Right cardiac atrium (tissue), 5 donors: ENCODE results near the gene JUNB. TPM values are rescaled to one million over a fixed set of nuclear protein-coding genes. Genes with fewer than 3 reads are reported as not detected.
"Not testable (repeated sequence)": the region's sequence is repeated elsewhere in the genome, so short reads cannot be mapped to it uniquely, and the experiment has no call there.

ENCODE experiments used
- ATAC-seq, 2 donors: fragments of 200-7000 bp; cut with Tn5 transposase; one replicate each; pipeline versions ENCODE4 v1.8.0 to v1.9.1; 2020; ENCODE audit warnings: moderate library complexity in 2 of 2, mild to moderate bottlenecking in 1 of 2
- DNase-seq, 3 donors: peaks; one replicate each; pipeline ENCODE4 v3.0.0-alpha.2; 2020
- H3K27ac ChIP-seq: one replicate; pipeline ENCODE4 v1.5.1; 2013; ENCODE audit warnings: mild to moderate bottlenecking, low read length, control low read depth, moderate library complexity
- H3K27me3 ChIP-seq: one replicate; pipeline ENCODE4 v1.6.1; 2013; ENCODE audit not compliant: control insufficient read depth, insufficient read depth
- H3K4me1 ChIP-seq: one replicate; pipeline ENCODE4 v1.6.1; 2013; ENCODE audit warnings: low read length; ENCODE audit not compliant: control insufficient read depth, insufficient read depth
- H3K4me3 ChIP-seq: one replicate; pipeline ENCODE4 v1.5.1; 2013; ENCODE audit warnings: low read length, control low read depth
- H3K9me3 ChIP-seq: one replicate; pipeline ENCODE4 v1.6.1; 2013; ENCODE audit warnings: low read length; ENCODE audit not compliant: control insufficient read depth
- WGBS: extraction: QIAGEN DNeasy Blood & Tissue Kit; methylation state at CpG from one replicate; pipeline ENCODE4 v1.1.7; 2013; 5-methylcytosine and 5-hydroxymethylcytosine counted together
- intact Hi-C, 4 donors: fragments of 100-400 bp; cut with DNase I; formaldehyde crosslinking; loops; one replicate each; pipeline versions ENCODE4 v1.11.0 to v1.14.0; 2022 to 2023
- polyA plus RNA-seq: library from polyadenylated mRNA; stranded (reverse); fragments of 200-250 nt; gene quantifications from one replicate; pipeline ENCODE4 v1.2.3, GENCODE V29; 2013
- total RNA-seq, 4 donors: library from RNA; stranded (reverse); fragmentation: NEBNext Ultra II Directional; extraction: Animal tissue kit (Norgen Biotek cat#: 25700); gene quantifications; one replicate each; pipeline ENCODE4 v1.2.1, GENCODE V29; 2021
- donor health status: healthy with polysubstance abuse.
- donor health status: DM: no; HTN: yes; CAD: no.
- donor health status: DM: no; HTN: no; CAD: no.
- donor health status: DM: no; HTN: yes; CAD: no; lungs with severe emphysema.
- donor health status: DM: yes; HTN: yes; CAD: no.

Gene JUNB
- total and polyA plus RNA-seq, 5 donors = 29.9 to 209 (median 52.5) TPM

- 2% methylated on average over 22 of the region's 22 CpGs for WGBS
- DNase-seq = peak in 1 of 3 donors; percentile 28
- Histone ChIP-seq H3K9me3 (no peaks in the 10 kb centered on the region), H3K27me3 (no peaks in the 10 kb centered on the region), H3K4me3 (peak overlapping the region; percentile 41), H3K4me1 (peaks cover 3% of the 10 kb centered on the region), H3K27ac (peak overlapping the region; percentile 98)
- intact Hi-C loops = no loop called here
- no peak for ATAC-seq
Observed at GRCh38 chr19:12790628-12791344, 500 bp upstream of the JUNB start.

GRCh38 chr19:12792051-12792852, 966 bp downstream of the JUNB start:
- Histone ChIP-seq H3K4me3 (peak overlapping the region; percentile 82), H3K27me3 (no peaks in the 10 kb centered on the region), H3K27ac (peak overlapping the region; percentile 92), H3K4me1 (peaks cover 3% of the 10 kb centered on the region), H3K9me3 (no peaks in the 10 kb centered on the region)
- under 1% methylated on average over 84 of the region's 84 CpGs for WGBS
- intact Hi-C loops = no loop called here
- DNase-seq = peak; percentile 75 to 90 (median 89)
- ATAC-seq = no peak

GRCh38 chr19:12792853-12793289, 1.6 kb downstream of the JUNB start:
- H3K4me3 ChIP-seq = peak overlapping the region; percentile 82
- peak overlapping the region; percentile 92 for H3K27ac ChIP-seq
- no peaks in the 10 kb centered on the region for H3K27me3 ChIP-seq
- ATAC-seq = no peak
- DNase-seq = no peak
- under 1% methylated on average over 22 of the region's 22 CpGs for WGBS
- peaks cover 3% of the 10 kb centered on the region for H3K4me1 ChIP-seq
- intact Hi-C loops = no loop called here
- H3K9me3 ChIP-seq = no peaks in the 10 kb centered on the region

GRCh38 chr19:12793290-12794195, 2.3 kb downstream of the JUNB start:
- Histone ChIP-seq H3K4me1 (no peaks in the 10 kb centered on the region), H3K27me3 (no peaks in the 10 kb centered on the region), H3K4me3 (peak overlapping the region; percentile 82), H3K9me3 (no peaks in the 10 kb centered on the region), H3K27ac (peak overlapping the region; percentile 94)
- intact Hi-C loops = loop anchor here in 1 of 4 donors (2.0 kb wide), 1 partner anchor 15 kb away; no protein-coding TSS in a partner anchor
- whole genome bisulfite sequencing = under 1% methylated on average over 81 of the region's 81 CpGs
- peak; percentile 93 to 97 (median 97) for DNase-seq
- peak; percentile 45 to 48 for ATAC-seq

- WGBS = 71% methylated on average over 7 of the region's 7 CpGs
- peak overlapping the region; percentile 93 for H3K27ac ChIP-seq
- H3K9me3 ChIP-seq = no peaks in the 10 kb centered on the region
- intact Hi-C loops = loop anchor here in 1 of 4 donors (2.0 kb wide), 1 partner anchor 16 kb away; no protein-coding TSS in a partner anchor
- H3K27me3 ChIP-seq = no peaks in the 10 kb centered on the region
- H3K4me3 ChIP-seq = peak overlapping the region; percentile 82
- H3K4me1 ChIP-seq = no peaks in the 10 kb centered on the region
- ATAC-seq (no peak), DNase-seq (peak in 1 of 3 donors; percentile 42)
Observed at GRCh38 chr19:12794196-12794941, 3.1 kb downstream of the JUNB start.

GRCh38 chr19:12794971-12795381, 3.7 kb downstream of the JUNB start:
- peak in 2 of 3 donors; percentile 28 to 45 for DNase-seq
- no peak for ATAC-seq
- Histone ChIP-seq H3K4me3 (no peak overlapping the region), H3K27me3 (no peaks in the 10 kb centered on the region), H3K27ac (no peak overlapping the region), H3K9me3 (no peaks in the 10 kb centered on the region), H3K4me1 (no peaks in the 10 kb centered on the region)
- 92% methylated on average over 9 of the region's 9 CpGs for WGBS
- intact Hi-C loops = loop anchor here in 1 of 4 donors (2.0 kb wide), 1 partner anchor 16 kb away; no protein-coding TSS in a partner anchor

- Histone ChIP-seq H3K4me1 (peaks cover 5% of the 10 kb centered on the region), H3K4me3 (no peak overlapping the region), H3K9me3 (no peaks in the 10 kb centered on the region), H3K27ac (peak overlapping the region; percentile 13), H3K27me3 (no peaks in the 10 kb centered on the region)
- ATAC-seq = peak; percentile 10
- intact Hi-C loops = loop anchor here in 1 of 4 donors (2.0 kb wide), 1 partner anchor 20 kb away; no protein-coding TSS in a partner anchor
- DNase-seq = peak; percentile 79 to 85 (median 82)
- 10% methylated on average over 18 of the region's 18 CpGs for WGBS
Observed at GRCh38 chr19:12796146-12797071, 5.1 kb downstream of the JUNB start.

GRCh38 chr19:12797141-12797587, 5.9 kb downstream of the JUNB start:
- Histone ChIP-seq H3K27me3 (no peaks in the 10 kb centered on the region), H3K27ac (no peak overlapping the region), H3K9me3 (no peaks in the 10 kb centered on the region), H3K4me3 (no peak overlapping the region), H3K4me1 (peaks cover 5% of the 10 kb centered on the region)
- ATAC-seq (no peak), DNase-seq (peak in 1 of 3 donors; percentile 7)
- WGBS = 94% methylated on average over 6 of the region's 6 CpGs
- intact Hi-C loops = loop anchor here in 1 of 4 donors (2.0 kb wide), 1 partner anchor 20 kb away; no protein-coding TSS in a partner anchor

GRCh38 chr19:12797607-12798006, 6.3 kb downstream of the JUNB start:
- intact Hi-C loops = loop anchor here in 1 of 4 donors (2.0 kb wide), 1 partner anchor 21 kb away; no protein-coding TSS in a partner anchor
- H3K4me1 ChIP-seq = not testable (repeated sequence)

More at GRCh38 chr19:12797607-12798006, 6.3 kb downstream of the JUNB start:
- H3K4me3 ChIP-seq, H3K27ac ChIP-seq, H3K27me3 ChIP-seq, DNase-seq, H3K9me3 ChIP-seq, ATAC-seq: not testable (repeated sequence)
- WGBS = 95% methylated on average over 7 of the region's 7 CpGs
